Upper lobe of left lung (tissue), 6 donors: ENCODE results near the gene TRO. TPM values are rescaled to one million over a fixed set of nuclear protein-coding genes. Genes with fewer than 3 reads are reported as not detected.

Experiments
- ATAC-seq, 2 donors: fragments of 200-7000 bp; cut with Tn5 transposase; one replicate each; pipeline ENCODE4 v1.9.1; 2022; ENCODE audit warnings: mild to moderate bottlenecking in 2 of 2, moderate library complexity in 2 of 2; ENCODE audit not compliant: low FRiP score in 2 of 2
- DNase-seq, 2 donors: peaks; one replicate each; pipeline ENCODE4 v3.0.0-alpha.2; 2019 to 2020
- H3K27ac ChIP-seq, 4 donors: fragments of 200-600 bp; sonication (generic); one replicate each; pipeline ENCODE4 v1.5.1; 2016 to 2019
- H3K27me3 ChIP-seq, 4 donors: fragments of 200-600 bp; sonication (generic); one replicate each; pipeline ENCODE4 v1.5.1; 2017 to 2019
- H3K36me3 ChIP-seq, 4 donors: fragments of 200-600 bp; sonication (generic); one replicate each; pipeline ENCODE4 v1.5.1; 2016 to 2019
- H3K4me1 ChIP-seq, 4 donors: fragments of 200-600 bp; sonication (generic); one replicate each; pipeline ENCODE4 v1.5.1; 2018 to 2019
- H3K4me3 ChIP-seq, 4 donors: fragments of 200-600 bp; sonication (generic); one replicate each; pipeline ENCODE4 v1.5.1; 2017 to 2019; ENCODE audit warnings: mild to moderate bottlenecking in 2 of 4, moderate library complexity in 1 of 4
- H3K9me3 ChIP-seq, 4 donors: fragments of 200-600 bp; sonication (generic); one replicate each; pipeline ENCODE4 v1.5.1; 2018 to 2019
- EP300 ChIP-seq, 4 donors: sonication (generic); formaldehyde crosslinking; IDR thresholded peaks; one replicate each; pipeline ENCODE4 v1.5.1; 2017; ENCODE audit warnings: antibody characterized with exemption in 4 of 4, control low read depth in 2 of 4
- POLR2A ChIP-seq, 4 donors: fragments of 450-650 bp; IDR thresholded peaks; one replicate each; pipeline ENCODE4 v1.5.1; 2016 to 2017; ENCODE audit warnings: antibody characterized with exemption in 4 of 4, mild to moderate bottlenecking in 2 of 4
- POLR2AphosphoS5 ChIP-seq, 2 donors: sonication (generic); formaldehyde crosslinking; IDR thresholded peaks; one replicate each; pipeline ENCODE4 v1.5.1; 2017; ENCODE audit warnings: antibody characterized with exemption in 2 of 2
- WGBS, 2 donors: methylation state at CpG; one replicate each; pipeline ENCODE4 v1.1.5; 2017 to 2018; 5-methylcytosine and 5-hydroxymethylcytosine counted together
- total RNA-seq, 6 donors: library from RNA; depleted of rRNA in 4 of 6; stranded (reverse); fragments of >200 nt in 4 of 6; gene quantifications; one replicate each; pipeline versions ENCODE4 v1.1.0 to v1.2.1, GENCODE V29; 2016 to 2021
- TF ChIP-seq, protein P1 (sequence below), 6 experiments: fragments of 450-650 bp in 4 of 6; fragments of 200-600 bp in 2 of 6; sonication (generic) in 2 of 6; IDR thresholded peaks; one replicate each; pipeline ENCODE4 v1.5.1; 2016 to 2019; ENCODE audit warnings: antibody characterized with exemption in 6 of 6
- donor health status: DM: no; HTN: no; CAD: no; lungs with moderate emphysema.
- donor health status: DM: no; HTN: yes; CAD: no; lungs with severe emphysema.

TRO gene
- total RNA-seq, 6 donors from 2014 or later, result 2.0 to 9.4 (median 4.8) TPM

- Histone ChIP-seq H3K27ac (no peak overlapping the region), H3K4me1 (no peaks in the 10 kb centered on the region), H3K27me3 (no peaks in the 10 kb centered on the region), H3K36me3 (no peaks in the 10 kb centered on the region), H3K9me3 (no peaks in the 10 kb centered on the region), H3K4me3 (no peak overlapping the region)
- ATAC-seq (no peak), DNase-seq (no peak)
- 58 to 90% methylated on average over 2 to 4 of the region's 4 CpGs for WGBS, 2 donors
- TF ChIP-seq, protein P1, sequence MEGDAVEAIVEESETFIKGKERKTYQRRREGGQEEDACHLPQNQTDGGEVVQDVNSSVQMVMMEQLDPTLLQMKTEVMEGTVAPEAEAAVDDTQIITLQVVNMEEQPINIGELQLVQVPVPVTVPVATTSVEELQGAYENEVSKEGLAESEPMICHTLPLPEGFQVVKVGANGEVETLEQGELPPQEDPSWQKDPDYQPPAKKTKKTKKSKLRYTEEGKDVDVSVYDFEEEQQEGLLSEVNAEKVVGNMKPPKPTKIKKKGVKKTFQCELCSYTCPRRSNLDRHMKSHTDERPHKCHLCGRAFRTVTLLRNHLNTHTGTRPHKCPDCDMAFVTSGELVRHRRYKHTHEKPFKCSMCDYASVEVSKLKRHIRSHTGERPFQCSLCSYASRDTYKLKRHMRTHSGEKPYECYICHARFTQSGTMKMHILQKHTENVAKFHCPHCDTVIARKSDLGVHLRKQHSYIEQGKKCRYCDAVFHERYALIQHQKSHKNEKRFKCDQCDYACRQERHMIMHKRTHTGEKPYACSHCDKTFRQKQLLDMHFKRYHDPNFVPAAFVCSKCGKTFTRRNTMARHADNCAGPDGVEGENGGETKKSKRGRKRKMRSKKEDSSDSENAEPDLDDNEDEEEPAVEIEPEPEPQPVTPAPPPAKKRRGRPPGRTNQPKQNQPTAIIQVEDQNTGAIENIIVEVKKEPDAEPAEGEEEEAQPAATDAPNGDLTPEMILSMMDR (IDR thresholded peaks at IDR 0.05), result no peak
- TF ChIP-seq EP300 (IDR thresholded peaks at IDR 0.05) (no peak), POLR2A (IDR thresholded peaks at IDR 0.05) (no peak)
Observed at GRCh38 chrX:54935306-54935705, 14.7 kb downstream of the TRO start.

DNA sequence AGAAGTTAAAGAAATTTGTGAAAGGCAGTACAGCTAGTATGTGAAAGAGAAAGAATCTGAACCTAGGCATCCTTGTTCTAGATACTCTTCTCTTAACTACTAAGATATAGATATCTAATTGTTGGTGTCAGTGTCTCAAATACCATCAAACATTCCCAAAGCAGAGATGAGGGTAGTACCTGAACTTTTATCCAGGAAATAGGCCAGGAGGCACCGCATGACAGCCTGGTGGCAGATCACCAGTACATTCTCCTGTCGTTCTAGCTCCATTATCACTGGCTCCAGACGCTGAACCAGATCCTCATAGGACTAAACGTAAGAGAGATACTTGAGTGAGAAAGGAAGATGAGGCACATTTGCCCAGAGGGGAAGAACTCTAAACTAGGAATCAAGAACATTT is 16.8 kb downstream of the TRO start:
- DNase-seq (no peak), ATAC-seq (no peak)
- H3K9me3 ChIP-seq, result no peaks in the 10 kb centered on the region
- no peak overlapping the region for H3K27ac ChIP-seq
- WGBS, 2 donors, result 88 to 89% methylated on average over 4 of the region's 4 CpGs
- no peaks in the 10 kb centered on the region for H3K27me3 ChIP-seq
- H3K4me3 ChIP-seq, result no peak overlapping the region
- no peaks in the 10 kb centered on the region for H3K36me3 ChIP-seq
- H3K4me1 ChIP-seq, result no peaks in the 10 kb centered on the region
- no peak for TF ChIP-seq POLR2A (IDR thresholded peaks at IDR 0.05)
- no peak for TF ChIP-seq POLR2AphosphoS5 (IDR thresholded peaks at IDR 0.05)
- TF ChIP-seq, protein P1 (IDR thresholded peaks at IDR 0.05), result no peak
- TF ChIP-seq EP300 (IDR thresholded peaks at IDR 0.05), result no peak

DNA sequence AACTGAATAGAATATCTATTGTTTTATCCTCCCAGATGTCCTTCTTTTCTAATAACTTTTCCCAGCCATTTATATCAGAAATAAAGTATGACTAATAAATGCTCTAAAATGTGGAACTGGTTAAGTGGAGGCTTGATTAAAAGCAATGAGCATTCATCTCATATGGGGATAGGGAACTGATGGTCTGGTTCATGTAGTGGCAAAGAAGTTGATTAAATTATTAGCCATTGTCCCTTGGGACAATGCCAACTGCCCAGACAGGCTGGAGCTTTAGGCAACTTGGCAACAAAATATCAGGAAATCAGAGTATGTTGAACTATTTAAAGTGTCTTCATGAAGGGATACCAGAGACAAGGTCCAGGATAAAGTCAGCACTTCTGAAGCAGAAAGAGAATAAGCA is 24.2 kb downstream of the TRO start:
- DNase-seq, result no peak
- H3K27ac ChIP-seq, result no peak overlapping the region
- no peaks in the 10 kb centered on the region for H3K36me3 ChIP-seq
- ATAC-seq, result no peak
- no peaks in the 10 kb centered on the region for H3K9me3 ChIP-seq
- H3K4me3 ChIP-seq, result no peak overlapping the region
- no peaks in the 10 kb centered on the region for H3K4me1 ChIP-seq
- H3K27me3 ChIP-seq, result no peaks in the 10 kb centered on the region
- TF ChIP-seq, protein P1 (IDR thresholded peaks at IDR 0.05), result no peak
- TF ChIP-seq POLR2AphosphoS5 (IDR thresholded peaks at IDR 0.05) (no peak), EP300 (IDR thresholded peaks at IDR 0.05) (no peak), POLR2A (IDR thresholded peaks at IDR 0.05) (no peak)

DNA sequence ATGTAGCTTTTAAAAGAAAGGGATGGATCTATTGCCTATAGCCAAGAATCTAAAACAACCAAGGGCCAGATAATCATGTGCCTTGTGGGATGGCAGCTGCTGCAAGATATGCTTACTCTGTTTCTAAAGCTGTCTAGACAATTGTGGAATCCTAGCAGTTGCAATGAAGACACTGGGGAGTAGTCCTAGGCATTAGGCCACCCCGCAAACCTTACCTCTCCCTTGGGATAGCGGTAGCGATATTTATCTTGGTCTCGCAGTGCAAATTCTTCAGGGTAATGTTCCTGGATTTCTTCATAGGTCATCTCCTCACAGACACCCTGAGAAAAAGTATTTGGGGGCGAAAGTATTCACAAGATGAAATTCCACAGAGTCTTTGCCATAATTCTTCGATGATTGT is 24.6 kb downstream of the TRO start:
- Histone ChIP-seq H3K36me3 (no peaks in the 10 kb centered on the region), H3K4me3 (no peak overlapping the region), H3K4me1 (no peaks in the 10 kb centered on the region), H3K9me3 (no peaks in the 10 kb centered on the region), H3K27me3 (no peaks in the 10 kb centered on the region), H3K27ac (no peak overlapping the region)
- WGBS, 2 donors, result 86 to 88% methylated on average over 1 to 6 of the region's 6 CpGs
- no peak for ATAC-seq
- DNase-seq, result no peak
- no peak for TF ChIP-seq EP300 (IDR thresholded peaks at IDR 0.05)

DNA sequence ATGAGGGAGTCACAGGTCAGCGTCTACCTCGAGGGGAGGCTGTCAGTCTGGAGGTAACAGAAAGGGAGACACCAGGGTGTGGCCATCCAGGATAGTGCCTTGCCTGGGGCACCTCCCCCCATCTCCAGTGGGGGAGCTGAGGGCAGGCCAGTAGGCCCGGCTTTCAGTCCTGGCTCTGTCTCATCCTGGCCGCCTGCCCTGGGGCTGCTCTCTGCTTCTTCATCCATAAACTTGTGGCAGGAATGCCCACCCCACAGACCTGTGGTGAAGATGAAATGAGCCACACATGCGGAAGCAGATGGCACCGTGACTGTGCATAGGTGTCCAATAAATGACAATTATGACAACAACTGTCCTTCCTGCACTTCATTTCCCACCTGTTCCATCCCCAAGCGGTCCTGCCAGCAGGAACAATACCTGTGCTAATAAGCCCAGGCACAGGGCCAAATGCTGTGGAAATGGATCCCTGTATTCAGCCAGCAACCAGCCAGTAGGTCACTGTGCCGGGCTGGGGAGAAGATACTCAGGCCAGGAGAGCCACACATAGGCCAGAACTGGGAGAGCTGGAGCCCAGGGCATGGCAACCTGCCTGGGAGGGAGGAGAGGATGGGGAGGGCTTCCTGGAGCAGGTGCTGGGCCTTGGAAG is 30.2 kb downstream of the TRO start:
- Histone ChIP-seq H3K27ac (no peak overlapping the region), H3K27me3 (no peaks in the 10 kb centered on the region), H3K36me3 (no peaks in the 10 kb centered on the region), H3K9me3 (no peaks in the 10 kb centered on the region), H3K4me3 (no peak overlapping the region), H3K4me1 (no peaks in the 10 kb centered on the region)
- no peak for DNase-seq
- TF ChIP-seq EP300 (IDR thresholded peaks at IDR 0.05) (no peak), POLR2AphosphoS5 (IDR thresholded peaks at IDR 0.05) (no peak), POLR2A (IDR thresholded peaks at IDR 0.05) (no peak)
- TF ChIP-seq, protein P1 (IDR thresholded peaks at IDR 0.05), result no peak
- 73 to 83% methylated on average over 1 to 8 of the region's 8 CpGs for WGBS, 2 donors
- ATAC-seq, result no peak
